Tibial nerve (tissue), 4 donors: Measurements from ENCODE around the gene PRODH2.

Experiments
- CTCF ChIP-seq, 5 experiments: fragments of 200-600 bp in 3 of 5; fragments of 450-650 bp in 2 of 5; sonication (generic) in 3 of 5; IDR thresholded peaks; one replicate each; pipeline ENCODE4 v1.5.1; 2016 to 2019; ENCODE audit warnings: antibody characterized with exemption in 5 of 5, mild to moderate bottlenecking in 3 of 5, moderate library complexity in 2 of 5
- EP300 ChIP-seq, 2 donors: sonication (generic); formaldehyde crosslinking; IDR thresholded peaks; one replicate each; pipeline ENCODE4 v1.6.1; 2017; ENCODE audit warnings: antibody characterized with exemption in 2 of 2, mild to moderate bottlenecking in 1 of 2

DNA sequence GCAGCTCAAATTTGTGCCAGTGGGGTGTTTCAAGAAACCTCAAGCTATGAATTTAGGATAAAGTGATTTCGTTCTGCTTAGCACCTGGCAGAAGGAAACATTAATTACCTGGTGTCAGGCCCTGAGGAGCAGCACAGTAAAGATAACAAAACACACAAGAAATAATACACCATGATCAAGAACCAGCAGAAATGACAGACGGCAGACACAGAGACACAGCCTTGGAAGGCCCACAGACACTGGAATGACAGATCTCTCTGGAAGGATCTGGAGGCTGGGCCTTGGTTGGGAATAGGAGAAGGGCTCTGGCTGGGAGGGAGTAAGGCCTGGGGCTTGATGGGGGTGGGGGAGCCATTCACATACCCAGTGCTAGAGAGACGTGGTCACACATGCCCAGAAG, 10.8 kb downstream of the PRODH2 start:
- TF ChIP-seq EP300 (IDR thresholded peaks at IDR 0.05) (no peak), CTCF (IDR thresholded peaks at IDR 0.05) (no peak)
